C4-2B (cell line): ENCODE data around the gene NEK3.
"Not testable (repeated sequence)": the region's sequence is repeated elsewhere in the genome, so short reads cannot be mapped to it uniquely, and the experiment has no call there.

Experiments
- H3K27ac ChIP-seq: fragments of 450-650 bp; 2 replicates; pipeline ENCODE4 v1.5.1; 2017
- ZFX ChIP-seq: fragments of 450-650 bp; IDR thresholded peaks from 2 replicates; pipeline ENCODE4 v1.6.1; 2017
- TF ChIP-seq, protein P1 (sequence below): fragments of 450-650 bp; conservative IDR thresholded peaks from 2 replicates; pipeline ENCODE4 v1.5.1; 2017; ENCODE audit warnings: mild to moderate bottlenecking

Gene NEK3, protein sequence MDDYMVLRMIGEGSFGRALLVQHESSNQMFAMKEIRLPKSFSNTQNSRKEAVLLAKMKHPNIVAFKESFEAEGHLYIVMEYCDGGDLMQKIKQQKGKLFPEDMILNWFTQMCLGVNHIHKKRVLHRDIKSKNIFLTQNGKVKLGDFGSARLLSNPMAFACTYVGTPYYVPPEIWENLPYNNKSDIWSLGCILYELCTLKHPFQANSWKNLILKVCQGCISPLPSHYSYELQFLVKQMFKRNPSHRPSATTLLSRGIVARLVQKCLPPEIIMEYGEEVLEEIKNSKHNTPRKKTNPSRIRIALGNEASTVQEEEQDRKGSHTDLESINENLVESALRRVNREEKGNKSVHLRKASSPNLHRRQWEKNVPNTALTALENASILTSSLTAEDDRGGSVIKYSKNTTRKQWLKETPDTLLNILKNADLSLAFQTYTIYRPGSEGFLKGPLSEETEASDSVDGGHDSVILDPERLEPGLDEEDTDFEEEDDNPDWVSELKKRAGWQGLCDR

DNA sequence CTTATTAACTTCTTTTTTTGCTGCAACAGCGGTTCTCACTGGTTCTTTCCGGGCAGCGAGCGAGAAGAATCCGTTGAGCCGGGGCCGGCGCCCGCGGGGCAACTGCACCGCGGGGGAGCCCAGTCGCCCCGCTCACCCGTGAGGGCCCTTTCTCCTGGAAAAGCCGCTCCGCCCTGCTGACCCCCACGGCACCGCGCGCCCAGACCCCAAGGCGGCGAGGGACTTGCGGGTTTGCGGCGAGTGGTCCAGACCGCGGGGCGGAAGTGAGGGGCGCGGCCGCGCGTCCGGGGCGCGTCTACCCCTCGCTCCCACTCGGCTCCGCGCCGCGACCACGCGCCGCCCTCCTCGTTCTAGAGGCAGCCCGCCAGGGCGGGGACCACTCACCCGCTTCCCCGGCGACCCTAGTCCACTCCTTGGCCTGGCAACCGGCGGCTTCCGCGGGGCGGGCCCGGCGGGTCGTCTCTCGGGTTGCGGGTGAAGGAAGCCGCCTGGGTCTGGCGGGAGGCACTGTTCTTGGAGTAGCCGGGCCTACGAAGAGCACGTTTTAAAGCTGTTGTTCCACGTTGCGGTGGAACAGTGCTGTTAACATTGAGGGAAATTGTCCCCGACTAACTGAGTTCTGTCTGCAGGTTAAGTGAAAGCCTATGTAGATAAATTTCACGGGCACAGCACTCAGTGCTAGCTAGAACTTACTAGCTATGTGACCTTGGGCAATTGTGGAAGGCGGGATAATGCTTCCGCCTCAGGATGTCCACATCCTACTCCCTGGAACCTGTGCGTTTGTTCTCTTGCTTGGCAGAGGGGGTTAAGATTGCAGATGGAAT is at the start of gene NEK3:
Gene NEK3 (minus strand): TSS at position 439 of the 824 bp plus-strand sequence. CDS start 3,406 bp downstream, outside the sequence.
- peak within 1 kb of the TSS; percentile 84 for H3K27ac ChIP-seq
- TF ChIP-seq ZFX: peak; percentile 65
- TF ChIP-seq, protein P1, sequence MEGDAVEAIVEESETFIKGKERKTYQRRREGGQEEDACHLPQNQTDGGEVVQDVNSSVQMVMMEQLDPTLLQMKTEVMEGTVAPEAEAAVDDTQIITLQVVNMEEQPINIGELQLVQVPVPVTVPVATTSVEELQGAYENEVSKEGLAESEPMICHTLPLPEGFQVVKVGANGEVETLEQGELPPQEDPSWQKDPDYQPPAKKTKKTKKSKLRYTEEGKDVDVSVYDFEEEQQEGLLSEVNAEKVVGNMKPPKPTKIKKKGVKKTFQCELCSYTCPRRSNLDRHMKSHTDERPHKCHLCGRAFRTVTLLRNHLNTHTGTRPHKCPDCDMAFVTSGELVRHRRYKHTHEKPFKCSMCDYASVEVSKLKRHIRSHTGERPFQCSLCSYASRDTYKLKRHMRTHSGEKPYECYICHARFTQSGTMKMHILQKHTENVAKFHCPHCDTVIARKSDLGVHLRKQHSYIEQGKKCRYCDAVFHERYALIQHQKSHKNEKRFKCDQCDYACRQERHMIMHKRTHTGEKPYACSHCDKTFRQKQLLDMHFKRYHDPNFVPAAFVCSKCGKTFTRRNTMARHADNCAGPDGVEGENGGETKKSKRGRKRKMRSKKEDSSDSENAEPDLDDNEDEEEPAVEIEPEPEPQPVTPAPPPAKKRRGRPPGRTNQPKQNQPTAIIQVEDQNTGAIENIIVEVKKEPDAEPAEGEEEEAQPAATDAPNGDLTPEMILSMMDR: no peak

DNA sequence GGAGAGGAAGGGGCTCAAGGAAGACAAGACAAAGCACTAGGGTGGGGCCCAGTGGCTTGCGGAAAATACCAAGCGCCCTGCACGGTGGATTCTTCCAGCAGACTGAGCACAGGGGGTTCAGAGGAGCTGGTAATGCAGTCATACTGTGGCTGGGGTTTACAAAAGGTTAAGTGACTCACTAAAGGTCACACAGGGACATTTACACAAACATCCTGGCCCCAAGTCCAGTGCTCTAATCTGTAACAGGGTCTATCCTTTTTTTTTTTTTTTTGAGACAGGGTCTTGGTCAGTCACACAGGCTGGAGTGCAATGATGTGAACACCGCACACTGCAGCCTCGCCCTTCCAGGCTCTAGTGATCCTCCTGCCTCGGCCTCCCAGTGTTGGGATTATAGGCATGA is 49.0 kb upstream of the NEK3 start:
- not testable (repeated sequence) for H3K27ac ChIP-seq

DNA sequence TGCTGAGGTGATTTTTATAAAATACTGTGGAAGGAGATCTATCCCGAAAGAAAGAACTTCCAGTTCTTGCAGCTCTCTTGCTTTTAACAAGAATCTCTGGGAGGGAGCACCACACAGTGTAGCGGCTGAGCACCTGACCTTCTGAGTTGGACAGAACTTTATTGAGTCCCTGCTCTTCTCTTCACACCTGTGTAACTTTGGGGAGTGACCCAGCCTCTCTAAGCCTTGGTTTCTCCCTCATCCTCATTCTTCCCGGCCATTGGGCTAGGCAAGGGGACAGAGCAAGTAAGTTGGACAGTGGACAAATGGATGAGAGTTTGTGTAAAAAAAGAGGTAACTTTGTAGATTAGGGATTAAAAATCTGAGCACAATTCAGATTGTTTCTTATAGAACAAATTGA is 48.5 kb upstream of the NEK3 start:
- not testable (repeated sequence) for H3K27ac ChIP-seq

DNA sequence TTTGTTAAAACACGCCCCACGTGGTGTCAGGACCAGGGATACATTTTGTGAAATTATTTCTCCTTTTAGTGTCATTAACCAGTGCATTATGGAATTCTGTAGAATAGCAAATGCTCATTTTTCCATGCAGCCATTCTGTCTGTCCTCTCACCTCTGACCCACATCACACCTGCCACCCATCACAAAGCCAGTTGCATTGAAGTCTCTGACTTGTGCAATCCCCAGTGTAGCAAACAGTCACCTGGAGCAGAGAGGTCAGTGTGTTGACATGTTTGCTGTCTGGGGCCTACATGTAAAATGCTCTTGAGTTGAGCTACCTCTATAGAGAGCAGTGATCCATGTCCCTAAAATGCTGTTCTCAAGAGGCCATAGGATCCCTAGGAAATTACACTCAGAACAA is 47.9 kb upstream of the NEK3 start:
- not testable (repeated sequence) for H3K27ac ChIP-seq

GRCh38 chr13:52204546-52204945 is 45.1 kb upstream of the NEK3 start:
- not testable (repeated sequence) for H3K27ac ChIP-seq

DNA sequence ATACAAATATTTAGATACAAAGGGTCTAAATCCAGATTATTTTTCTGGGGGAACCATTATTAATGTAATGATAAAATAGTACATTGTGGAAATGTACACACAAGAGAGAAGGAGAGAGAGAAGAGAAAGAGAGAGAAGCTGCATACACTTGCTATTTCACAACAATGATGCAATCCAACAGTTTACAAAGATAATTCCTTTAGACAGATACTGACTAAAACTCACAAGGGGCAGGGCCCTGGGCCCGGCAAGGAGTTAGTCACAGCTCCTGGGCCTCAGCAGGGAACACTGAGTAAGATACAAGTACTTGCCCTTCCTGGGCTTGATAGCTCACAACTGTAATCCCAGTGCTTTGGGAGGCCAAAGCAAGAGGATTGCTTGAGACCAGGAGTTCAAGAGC is 44.5 kb upstream of the NEK3 start:
- H3K27ac ChIP-seq: not testable (repeated sequence)

GRCh38 chr13:52202506-52202905 is 43.1 kb upstream of the NEK3 start:
- not testable (repeated sequence) for H3K27ac ChIP-seq

DNA sequence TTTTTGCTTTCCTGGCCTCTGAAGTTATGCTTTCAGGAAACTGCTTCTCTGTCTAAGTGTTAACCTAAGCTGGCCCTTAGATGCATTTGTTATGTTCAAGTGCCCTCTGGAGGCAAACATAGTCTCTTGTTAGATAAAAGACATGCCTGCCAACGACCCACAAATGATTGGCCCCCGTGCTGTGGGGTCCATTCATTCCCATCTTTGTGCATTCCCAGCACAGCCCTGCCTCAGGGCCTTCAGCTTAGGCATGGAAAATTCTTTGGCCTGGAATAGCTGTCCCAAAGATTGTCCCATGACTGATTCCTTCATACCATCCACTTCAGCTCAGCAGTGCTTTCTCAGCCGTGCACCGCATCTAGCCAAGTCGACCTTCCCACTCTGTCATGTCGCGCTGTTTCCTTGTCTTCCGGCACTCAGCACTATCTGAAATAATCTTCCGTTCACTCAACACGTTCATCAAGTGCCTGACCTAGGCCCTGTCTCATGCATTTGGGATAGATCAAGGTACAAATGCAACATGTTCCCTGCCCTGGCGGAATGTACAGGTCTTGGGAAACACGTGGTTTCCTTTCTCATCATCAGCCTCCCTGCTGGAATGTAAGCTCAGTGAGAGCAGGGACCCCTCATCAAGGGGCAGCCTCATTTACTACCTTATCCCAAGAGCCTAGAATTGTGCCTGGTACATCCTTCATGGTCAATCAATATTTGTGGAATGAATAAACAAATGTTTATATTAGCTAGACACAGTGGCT is 42.2 kb upstream of the NEK3 start:
- TF ChIP-seq, protein P1: peak; percentile 26
- H3K27ac ChIP-seq: not testable (repeated sequence)

DNA sequence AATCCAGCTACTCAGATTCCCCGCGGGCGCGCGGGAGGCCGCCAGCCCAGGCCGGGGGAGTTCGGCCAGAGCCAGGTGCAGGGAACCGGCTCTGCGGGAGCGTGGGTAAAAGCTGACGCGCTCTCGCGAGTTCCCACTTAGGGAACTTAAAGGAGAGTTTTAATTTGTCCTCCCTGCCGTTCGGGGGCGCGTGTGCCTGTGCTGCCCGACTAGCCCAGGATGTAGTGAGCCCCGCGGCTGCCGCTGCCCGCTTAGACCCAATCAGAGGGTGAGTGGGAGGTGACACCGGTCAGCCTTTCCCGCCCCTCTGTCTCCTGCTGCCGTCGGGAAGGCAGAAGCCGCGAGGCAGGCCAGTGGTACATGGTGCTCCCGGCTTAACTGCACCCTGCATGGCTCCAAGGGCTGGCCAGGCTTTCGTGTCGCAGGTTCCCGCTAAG is 36.0 kb upstream of the NEK3 start:
- TF ChIP-seq ZFX: no peak
- TF ChIP-seq, protein P1: no peak
- H3K27ac ChIP-seq: no peak overlapping the region

- H3K27ac ChIP-seq: peak overlapping the region; percentile 73
- TF ChIP-seq, protein P1: peak; percentile 15
- no peak for TF ChIP-seq ZFX
Observed at GRCh38 chr13:52194184-52194868, 34.9 kb upstream of the NEK3 start.

DNA sequence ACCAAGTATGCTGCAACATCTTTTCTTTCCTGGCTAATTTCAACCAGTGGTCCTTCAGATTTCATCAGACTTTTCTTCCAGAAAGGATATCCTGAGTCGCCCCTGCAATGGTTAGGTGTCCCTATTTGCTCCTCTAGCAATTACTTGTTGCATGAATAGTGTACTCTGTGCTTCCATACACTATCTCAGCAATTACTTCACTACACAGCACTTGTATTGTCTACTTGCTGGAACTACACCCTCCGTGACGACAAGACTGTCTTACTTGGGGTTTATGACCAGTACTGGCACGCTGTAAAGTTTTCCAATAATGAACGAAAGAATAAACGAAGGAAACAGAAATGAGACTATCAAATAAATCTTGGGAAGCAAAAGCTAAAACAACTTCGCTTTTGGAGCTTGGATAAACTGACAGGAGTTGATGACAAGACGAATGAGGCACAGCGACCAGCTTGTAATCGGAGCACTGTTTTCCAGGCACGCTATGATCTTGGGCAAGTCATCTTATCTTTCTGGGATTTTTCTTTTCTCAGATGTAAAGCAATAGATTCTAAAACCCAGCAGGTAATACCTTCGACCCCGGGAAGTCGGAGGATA is 34.3 kb upstream of the NEK3 start:
- H3K27ac ChIP-seq: peak overlapping the region; percentile 73

- H3K27ac ChIP-seq: not testable (repeated sequence)
Observed at GRCh38 chr13:52187424-52188187, 28.2 kb upstream of the NEK3 start.
